HG02938 (cell line): ENCODE data around the gene ATXN7L1.
"Not testable (repeated sequence)": the region's sequence is repeated elsewhere in the genome, so short reads cannot be mapped to it uniquely, and the experiment has no call there.

ENCODE experiments used
- ATAC-seq: cut with Tn5 transposase; IDR thresholded peaks from one replicate; pipeline ENCODE4 v1.9.1; 2021; ENCODE audit warnings: mild to moderate bottlenecking, moderate library complexity; ENCODE audit not compliant: unreplicated experiment

The ATXN7L1 gene

GRCh38 chr7:105861224-105861623 lies 15.2 kb downstream of the ATXN7L1 start:
- no peak for ATAC-seq

DNA sequence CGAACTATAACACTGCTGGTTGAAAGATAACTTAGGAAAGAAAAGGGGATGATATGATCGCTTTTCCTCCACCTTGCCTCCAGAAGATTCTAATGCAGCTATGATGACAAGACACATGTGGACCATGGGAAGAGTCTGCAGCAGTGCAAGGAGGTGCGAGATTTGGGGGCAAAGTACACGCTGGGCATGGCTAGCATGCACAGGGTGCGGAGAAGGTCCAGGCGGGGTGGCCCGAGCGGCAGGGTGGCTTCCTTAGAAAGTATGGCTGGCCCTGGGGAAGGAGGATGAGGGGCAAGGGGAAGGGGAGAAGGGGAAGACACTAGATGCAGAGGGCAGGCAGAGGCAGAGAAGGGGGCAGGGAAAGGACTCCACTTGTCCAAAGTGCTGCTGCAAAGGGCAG lies 15.6 kb downstream of the ATXN7L1 start:
- no peak for ATAC-seq

DNA sequence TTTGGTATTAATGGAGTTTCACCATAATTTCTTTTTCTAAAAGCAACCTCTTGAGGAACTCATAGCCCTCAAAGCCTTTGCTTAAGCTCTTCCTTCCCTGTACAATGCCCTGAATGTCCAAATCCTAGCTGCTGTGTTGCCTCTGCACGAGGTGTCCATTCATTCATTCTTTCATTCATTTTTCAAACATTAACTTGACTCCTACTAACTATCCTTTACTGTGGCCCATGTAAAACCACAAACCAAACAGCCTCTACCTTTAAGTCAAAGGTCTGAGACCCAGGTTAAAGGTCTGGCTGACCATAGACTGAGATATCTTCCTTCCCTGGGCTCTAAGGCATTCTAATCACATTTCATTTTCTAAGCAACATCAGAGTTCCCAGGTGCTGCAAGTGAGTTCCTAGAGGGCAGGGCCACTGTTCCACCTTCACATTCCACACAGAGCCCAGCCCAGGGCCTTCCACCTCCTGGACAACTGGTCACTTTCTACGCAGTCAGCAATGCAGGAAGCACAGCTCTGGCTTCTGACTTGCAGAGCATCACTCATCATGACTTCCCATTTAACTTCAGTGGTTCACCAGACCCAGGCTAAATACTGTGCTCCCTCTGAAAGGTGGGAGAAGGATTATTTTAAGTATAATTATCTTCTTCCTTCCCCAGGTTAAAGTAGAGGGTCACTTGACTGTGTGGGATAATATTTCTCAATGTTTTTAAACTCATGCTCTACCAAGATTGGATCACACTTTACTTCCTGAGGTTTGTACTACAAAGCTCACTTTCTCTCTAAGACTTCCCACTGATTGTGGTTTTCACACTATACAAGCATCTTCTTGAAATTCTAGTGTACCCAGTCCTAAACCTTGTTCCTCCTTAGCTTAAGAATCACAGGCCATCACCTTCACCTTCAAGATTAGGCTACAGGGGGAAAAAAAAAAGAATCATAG lies 19.1 kb downstream of the ATXN7L1 start:
- ATAC-seq = no peak

DNA sequence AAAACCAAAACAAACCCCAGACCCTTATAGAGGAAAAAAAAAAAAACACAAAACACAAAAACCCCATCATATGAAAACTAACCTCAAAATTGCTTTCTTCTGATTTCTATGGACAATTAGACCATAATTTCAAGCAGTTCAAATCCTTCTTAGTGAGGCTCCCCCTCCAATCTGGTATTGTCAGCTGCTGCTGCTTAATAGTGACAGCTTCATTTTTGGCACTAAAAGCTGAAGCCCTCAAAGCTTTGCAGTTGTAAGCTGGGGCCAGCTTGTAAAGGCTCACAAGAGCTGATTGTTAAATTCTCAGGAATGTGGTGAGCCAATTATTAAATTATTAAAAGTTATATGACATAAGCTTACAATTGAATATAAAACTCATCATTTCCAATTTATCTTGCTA lies 21.9 kb downstream of the ATXN7L1 start:
- ATAC-seq = no peak

- ATAC-seq = no peak
These were observed 22.4 kb downstream of the ATXN7L1 start for GRCh38 chr7:105853931-105854419.

GRCh38 chr7:105851064-105851463 lies 25.3 kb downstream of the ATXN7L1 start:
- ATAC-seq = no peak

GRCh38 chr7:105849122-105849855 lies 27.1 kb downstream of the ATXN7L1 start:
- ATAC-seq = no peak

- no peak for ATAC-seq
These were observed 30.0 kb downstream of the ATXN7L1 start for GRCh38 chr7:105846404-105846803.

DNA sequence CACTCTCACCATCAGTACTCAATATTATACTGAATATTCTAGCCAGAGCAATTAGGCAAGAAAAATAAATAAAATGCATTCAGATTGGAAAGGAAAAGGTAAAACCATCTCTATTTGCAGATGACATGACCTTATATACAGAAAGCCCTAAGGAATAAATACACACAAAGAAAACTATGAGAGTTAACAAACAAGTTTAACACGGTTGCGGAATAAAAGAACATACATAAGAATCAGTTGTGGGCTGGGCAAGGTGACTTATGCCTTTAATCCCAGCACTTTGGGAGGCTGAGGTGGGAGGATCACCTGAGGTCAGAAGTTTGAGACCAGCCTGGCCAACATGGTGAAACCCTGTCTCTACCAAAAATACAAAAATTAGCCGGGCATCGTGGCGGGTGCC lies 31.7 kb downstream of the ATXN7L1 start:
- ATAC-seq = not testable (repeated sequence)

DNA sequence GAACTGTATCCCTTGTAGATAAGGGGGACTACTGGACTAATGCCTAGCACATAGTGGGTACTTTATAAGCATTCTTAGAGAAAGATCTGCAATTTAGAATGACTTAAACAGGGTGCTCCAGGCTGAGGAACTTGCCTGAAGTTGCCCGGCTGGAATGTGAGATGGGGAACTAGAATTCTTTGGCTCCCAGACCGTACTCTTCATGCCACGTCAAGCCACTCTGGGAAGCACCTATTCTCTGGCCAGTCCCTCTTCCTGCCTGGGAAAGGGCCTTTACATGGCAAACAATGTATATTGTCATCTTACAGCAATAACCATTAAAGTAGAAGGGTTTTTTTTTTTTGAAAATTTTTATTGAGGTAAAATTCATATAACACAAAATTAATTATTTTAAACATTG lies 34.5 kb downstream of the ATXN7L1 start:
- no peak for ATAC-seq

DNA sequence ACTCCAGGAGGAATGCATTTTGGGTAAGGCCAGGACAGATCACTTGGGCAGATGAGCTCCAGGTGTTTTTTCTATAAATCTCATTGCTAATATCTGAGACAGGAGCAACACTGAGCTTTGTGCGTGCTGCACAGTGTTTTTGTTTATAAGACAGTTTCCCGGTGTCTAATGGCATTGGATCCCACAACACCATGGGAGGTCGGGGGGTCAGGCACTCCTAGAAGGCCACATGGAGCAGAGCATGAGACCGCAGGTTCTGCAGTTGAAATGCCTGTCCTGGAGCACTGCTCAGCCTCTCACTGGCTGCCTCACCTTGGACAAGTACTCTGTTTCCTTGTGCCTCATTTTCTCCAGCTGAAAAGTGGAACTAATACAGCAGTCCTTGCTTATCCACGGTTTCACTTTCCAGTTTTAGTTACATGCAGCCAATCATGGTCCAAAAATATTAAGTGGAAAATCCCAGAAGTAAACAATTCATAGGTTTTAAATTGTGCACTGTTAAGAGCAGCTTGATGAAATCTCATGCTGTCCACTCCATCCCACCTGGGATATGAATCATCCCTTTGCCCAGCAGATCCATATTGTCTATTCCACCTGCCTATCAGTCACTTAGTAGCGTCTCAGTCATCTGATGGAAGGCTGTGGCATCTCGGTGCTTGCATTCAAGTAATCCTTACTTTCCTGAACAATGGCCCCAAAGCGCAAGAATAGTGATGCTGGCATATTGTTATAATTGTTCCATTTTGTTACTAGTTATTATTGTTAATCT lies 35.2 kb downstream of the ATXN7L1 start:
- ATAC-seq = no peak

DNA sequence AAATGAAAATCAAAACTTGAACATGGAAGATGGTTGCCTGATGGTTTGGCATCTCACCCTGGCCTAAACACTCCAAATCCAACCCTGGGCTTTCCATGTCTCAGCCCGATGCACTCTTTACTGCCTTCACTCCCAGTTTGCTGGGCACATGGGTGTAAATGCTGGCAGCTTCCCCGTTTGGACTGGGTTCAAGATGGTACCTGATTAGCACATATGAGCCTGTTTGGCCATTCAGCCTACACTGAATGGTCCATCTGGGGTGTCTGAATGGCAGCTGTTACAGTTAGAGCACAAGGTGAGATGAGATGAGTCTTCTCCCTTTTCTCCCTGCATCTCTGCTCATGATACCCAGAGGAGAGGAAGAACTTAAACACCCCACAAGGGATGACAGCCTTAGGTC lies 37.1 kb downstream of the ATXN7L1 start:
- no peak for ATAC-seq

DNA sequence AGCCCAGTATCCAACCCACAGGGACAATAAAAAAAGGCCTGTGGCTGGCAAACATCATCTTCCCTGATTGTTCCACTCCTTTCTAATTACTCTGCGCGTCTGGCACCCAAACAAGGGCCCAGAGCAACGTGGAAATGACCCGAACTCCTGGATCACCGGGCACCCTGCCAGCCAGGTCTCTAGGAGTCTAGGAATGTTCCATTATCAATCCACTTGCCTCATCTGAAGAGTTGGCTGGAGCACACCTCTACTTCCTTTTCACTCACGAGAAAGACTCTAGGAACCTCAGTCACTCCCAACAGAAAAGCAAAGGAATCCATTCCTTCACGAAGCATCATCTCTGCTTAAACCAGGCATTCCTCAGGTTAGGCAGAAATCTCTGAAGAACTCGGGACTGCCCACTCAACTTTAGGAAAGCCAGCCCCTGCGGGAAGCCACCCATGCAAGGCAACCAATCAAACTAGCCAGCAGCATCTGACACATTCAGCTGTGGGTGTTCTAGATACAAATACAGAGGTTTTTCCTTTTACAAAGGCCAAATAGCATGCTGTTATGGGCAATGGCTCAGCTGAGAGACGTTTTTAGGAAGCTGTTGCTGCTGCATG lies 37.7 kb downstream of the ATXN7L1 start:
- no peak for ATAC-seq

DNA sequence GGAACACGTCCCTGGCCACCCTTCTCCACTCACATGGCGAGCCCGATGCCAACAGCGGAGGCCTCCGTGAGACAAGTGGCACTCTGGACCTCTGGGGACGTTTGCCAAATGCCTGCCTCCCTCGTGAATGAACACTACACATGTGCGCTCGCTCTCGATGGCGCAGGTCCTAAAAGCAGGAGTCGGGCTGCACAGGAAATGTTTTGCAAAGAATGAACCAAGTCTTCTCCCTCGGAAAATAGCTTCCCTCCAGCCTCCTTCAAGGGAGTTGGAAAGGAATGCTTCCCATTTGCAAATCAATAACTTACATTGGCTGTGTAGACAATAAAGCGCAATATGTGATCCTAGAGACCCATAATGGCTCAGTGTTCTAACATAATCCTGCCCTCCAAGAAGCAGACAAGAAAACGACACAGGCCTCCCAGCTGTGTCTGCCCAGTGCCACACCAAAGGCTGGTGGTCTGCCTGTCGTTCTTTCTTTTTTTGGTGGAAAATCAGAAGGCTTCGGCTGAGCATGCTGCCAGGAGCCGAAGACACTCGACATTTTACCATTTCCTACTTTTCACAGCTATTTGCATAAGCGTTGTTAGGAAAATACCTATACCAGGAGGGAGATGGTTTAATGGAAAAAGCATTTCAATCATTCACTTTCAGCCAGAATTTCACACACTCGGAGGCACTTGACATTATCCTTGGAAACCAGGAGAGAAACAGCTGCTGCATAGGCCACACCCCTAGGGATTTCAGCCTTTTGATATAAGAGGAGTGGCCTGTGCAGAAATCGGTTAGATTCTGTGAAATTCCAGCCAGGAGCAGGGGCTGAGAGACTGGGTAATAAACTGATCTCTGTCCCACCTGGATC lies 38.4 kb downstream of the ATXN7L1 start:
- no peak for ATAC-seq

DNA sequence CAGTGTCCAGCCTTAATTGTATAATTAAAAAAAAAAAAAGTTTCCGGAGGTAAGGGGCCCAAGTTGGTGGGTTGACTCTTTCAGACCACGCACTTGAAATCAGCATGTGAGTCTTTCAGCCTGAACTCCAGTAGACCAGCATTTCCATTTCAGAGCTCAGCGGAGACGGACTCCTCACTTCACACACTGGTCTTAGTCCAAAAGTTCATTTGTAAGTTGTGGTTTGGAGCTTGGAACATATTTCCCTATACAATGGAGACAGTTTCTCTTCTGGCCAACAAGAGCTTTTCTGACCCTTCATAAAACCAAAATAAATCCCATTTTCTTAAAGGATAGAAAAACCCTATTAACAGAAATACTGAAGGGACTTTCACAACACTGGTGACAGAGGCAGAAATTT lies 41.0 kb downstream of the ATXN7L1 start:
- no peak for ATAC-seq

- ATAC-seq = no peak
These were observed 44.4 kb downstream of the ATXN7L1 start for GRCh38 chr7:105831824-105832535.

GRCh38 chr7:105831302-105831620 lies 45.1 kb downstream of the ATXN7L1 start:
- ATAC-seq = no peak

- ATAC-seq = no peak
These were observed 45.7 kb downstream of the ATXN7L1 start for GRCh38 chr7:105830405-105831301.
